GM12891 (cell line): Measurements from ENCODE around the gene NOTCH2.
"Not testable (repeated sequence)": the region's sequence is repeated elsewhere in the genome, so short reads cannot be mapped to it uniquely, and the experiment has no call there.

Experiments used
- POLR2A ChIP-seq: IDR thresholded peaks from 2 replicates; pipeline ENCODE4 v1.6.1; 2011; ENCODE audit warnings: low read depth, low read length, control low read depth
- POLR2AphosphoS5 ChIP-seq: IDR thresholded peaks from 2 replicates; pipeline ENCODE4 v1.6.1; 2011; ENCODE audit warnings: low read depth, low read length, control low read depth
- TAF1 ChIP-seq: IDR thresholded peaks from 2 replicates; pipeline ENCODE4 v1.6.1; 2011; ENCODE audit warnings: low read depth, low read length, control low read depth

GRCh38 chr1:120092232-120093218 lies 23.1 kb upstream of the NOTCH2 start:
- not testable (repeated sequence) for TF ChIP-seq POLR2AphosphoS5, POLR2A, TAF1
